Prostate gland (tissue), 2 donors: Measurements from ENCODE around the gene NEU4.

Experiments used
- CTCF ChIP-seq, 4 experiments: fragments of 200-600 bp in 2 of 4; fragments of 450-650 bp in 2 of 4; sonication (generic) in 2 of 4; IDR thresholded peaks; 1 replicate in 3 of 4; 2 replicates in 1 of 4; pipeline ENCODE4 v1.5.1; 2016 to 2019; ENCODE audit warnings: antibody characterized with exemption in 4 of 4, mild to moderate bottlenecking in 2 of 4, moderate library complexity in 2 of 4
- POLR2A ChIP-seq: fragments of 450-650 bp; IDR thresholded peaks from one replicate; pipeline ENCODE4 v1.6.1; 2016; ENCODE audit warnings: antibody characterized with exemption, mild to moderate bottlenecking
- POLR2AphosphoS5 ChIP-seq: sonication (generic); formaldehyde crosslinking; IDR thresholded peaks from one replicate; pipeline ENCODE4 v1.6.1; 2017; ENCODE audit warnings: antibody characterized with exemption

- TF ChIP-seq CTCF (IDR thresholded peaks at IDR 0.05) (no peak), POLR2A (no peak), POLR2AphosphoS5 (no peak)
Observed at GRCh38 chr2:241816431-241817121, 7.6 kb downstream of the NEU4 start.
